GM21390 (cell line): Measurements from ENCODE around the gene IL16.
"Not testable (repeated sequence)": the region's sequence is repeated elsewhere in the genome, so short reads cannot be mapped to it uniquely, and the experiment has no call there.

Source experiments
- ATAC-seq: cut with Tn5 transposase; IDR thresholded peaks from one replicate; pipeline ENCODE4 v1.9.1; 2021; ENCODE audit not compliant: unreplicated experiment

IL16 gene

DNA sequence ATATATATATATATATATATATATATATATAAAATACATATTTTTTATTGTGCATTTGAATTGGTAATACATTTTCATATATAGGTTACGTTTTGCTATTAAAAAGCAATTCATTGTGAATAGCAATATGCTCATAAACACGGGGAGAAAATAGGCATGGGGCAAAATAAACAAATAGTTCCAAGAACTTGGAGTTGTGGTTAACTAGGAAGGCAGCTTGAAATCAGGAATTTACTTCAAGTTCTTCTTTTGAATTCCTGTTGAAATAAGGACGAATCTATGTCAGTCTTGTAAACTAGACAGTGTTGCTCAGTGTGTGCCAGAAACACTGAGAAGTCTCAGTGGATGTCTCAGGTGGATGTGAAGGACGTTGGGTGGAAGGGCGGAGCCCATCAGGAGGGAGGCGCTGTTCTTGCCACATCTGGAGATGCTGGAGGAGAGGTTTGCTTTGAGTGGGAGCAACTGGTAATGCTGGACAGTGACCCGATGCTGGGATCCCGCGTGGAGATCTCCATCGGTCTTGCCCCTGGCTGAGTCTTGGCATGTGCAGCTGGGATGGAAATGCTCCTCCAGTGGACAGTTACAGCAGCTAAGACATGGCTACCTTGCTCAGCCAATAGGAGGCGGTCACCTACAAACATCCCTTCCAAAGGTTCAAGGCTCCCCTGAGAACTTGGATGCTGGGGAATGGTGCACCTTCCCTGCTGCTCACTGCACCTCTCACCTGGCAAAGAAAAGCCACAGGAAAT is 2.5 kb downstream of the IL16 start:
- ATAC-seq: no peak

DNA sequence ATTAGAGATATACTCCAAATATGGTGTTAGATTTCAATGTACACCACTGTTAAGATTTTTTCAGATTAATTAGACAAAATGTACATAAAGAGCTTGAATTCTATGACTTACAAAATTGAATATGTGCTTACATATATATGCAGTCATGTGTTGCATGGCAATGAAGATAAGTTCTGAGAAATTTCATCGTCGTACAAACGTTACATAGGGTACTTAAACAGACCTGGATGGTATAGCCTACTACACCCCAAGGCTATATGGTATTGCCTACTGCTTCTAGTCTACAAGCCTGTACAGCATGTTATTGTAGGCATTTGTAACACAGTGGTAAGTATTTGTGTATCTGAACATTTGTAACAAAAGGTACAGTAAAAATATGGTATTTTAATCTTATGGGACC is 9.3 kb downstream of the IL16 start:
- ATAC-seq: no peak

DNA sequence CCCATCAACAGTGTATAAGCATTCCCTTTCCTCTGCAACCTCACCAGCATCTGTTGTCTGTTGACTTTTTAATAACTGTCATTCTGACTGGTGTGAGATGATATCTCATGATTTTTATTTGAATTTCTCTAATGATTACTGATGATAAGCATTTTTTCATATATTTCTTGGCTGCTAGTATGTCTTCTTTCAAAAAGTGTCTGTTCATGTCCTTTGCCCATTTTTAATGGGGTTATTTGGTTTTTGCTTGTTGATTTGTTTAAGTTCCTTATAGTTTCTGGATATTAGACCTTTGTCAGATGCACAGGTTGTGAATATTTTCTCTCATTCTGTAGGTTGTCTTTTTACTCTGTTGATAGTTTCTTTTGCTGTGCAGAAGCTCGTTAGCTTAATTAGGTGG is 11.3 kb downstream of the IL16 start:
- ATAC-seq: not testable (repeated sequence)

DNA sequence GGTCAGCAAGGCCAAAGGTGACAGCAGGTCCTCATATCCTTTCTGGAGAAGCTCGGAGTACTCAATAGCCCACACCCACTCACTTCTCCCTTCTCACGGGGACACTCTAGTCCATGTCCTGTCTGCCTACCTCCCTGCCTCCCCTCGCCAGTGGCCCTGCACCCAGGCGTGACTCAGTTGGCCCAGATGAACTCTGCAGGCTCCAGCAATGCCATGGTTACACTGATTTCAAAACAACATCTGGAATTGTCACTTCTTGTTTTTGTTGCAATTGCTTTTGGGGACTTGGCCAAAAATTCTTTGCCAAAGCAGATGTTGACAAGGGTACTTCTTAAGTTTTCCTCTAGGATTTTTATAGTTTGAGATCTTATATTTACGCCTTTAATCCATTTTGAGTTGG is 13.0 kb downstream of the IL16 start:
- ATAC-seq: no peak

DNA sequence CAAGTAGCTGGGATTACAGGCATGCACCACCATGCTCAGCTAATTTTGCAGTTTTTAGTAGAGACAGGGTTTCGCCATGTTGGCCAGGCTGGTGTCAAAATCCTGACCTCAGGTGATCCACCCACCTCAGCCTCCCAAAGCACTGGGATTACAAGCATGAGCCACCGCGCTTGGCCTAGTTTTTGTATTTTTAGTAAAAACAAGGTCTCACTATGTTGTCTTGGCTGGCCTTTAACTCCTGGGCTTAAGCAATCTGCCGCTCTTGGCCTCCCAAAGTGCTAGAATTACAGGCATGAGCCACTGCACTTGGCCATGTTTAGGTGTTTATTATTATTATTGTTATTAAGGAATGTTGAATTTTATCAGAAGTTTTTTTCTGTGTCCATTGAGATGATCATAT is 14.7 kb downstream of the IL16 start:
- no peak for ATAC-seq

DNA sequence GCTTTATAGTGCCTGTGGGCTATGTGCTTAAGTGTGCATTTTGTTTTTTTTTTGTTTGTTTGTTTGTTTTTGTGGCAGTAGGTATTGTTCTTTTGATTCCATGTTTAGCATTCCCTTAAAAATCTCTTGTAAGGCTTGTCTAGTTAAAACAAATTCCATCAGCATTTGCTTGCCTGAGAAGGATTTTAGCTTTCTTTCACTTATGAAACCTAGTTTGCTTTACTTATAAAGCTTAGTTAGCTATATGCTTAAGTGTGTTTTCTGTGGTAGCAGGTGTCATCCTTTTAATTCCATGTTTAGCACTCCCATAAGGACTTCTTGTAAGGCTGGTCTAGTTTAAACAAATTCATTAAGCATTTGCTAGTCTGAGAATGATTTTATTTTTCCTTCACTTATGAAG is 17.3 kb downstream of the IL16 start:
- ATAC-seq: no peak

DNA sequence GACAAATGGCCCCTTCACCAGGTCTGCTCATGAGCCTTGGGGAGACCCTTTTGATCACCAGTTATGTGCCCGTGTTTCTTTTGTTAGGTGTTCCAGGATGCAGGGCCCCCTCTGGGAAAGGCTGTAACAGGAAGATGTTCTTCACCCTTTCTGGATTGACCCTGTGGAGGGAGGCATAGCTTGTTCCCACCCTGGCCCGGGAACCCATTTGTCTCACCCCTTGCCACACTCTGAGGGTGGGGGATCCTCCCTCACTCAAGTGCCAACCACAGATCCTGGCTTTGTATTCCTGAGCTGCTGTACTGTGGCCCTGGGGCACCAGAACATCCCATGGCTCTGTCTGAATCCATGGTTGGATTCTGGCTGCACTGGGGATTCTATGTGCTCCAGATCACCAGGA is 18.9 kb downstream of the IL16 start:
- ATAC-seq: no peak

DNA sequence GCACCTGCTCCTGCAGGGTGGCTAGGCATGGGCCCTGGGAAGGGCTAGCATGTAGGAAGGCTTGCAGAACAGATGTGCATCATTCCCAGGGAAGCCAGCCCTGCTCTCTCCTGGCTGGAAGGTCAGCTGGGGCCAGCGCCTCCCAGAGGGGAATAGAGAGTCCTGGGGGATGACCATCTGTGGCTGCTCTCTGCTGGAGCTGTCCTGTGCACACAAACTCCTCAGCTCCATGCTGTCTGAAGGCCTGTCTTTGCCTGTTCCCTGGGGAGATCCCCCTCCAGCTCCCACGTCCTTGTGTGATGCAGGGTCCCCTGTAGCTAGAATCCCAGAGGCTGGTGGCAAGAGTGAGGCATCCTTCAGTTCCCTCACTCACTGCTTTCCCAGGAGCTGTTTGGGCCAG is 19.3 kb downstream of the IL16 start:
- no peak for ATAC-seq

DNA sequence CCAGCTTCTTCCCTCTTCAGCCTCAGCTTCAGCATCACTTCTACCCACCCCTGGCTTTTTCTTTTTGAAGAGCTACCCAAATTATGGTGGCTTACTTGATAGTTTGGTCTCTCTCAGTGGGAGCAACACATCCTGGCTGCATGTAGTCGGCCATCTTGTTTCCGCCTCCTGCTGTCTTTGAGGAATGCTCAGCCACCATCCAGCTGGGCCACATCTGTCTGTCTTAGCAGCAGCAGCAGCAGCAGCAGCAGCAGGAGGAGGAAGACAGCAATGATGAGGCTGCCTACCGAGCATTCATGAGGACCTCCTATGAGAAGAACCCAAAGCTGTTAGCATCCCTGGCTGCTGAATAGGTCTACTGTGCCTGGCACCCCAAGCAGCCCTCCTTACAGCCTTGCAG is 19.7 kb downstream of the IL16 start:
- no peak for ATAC-seq

DNA sequence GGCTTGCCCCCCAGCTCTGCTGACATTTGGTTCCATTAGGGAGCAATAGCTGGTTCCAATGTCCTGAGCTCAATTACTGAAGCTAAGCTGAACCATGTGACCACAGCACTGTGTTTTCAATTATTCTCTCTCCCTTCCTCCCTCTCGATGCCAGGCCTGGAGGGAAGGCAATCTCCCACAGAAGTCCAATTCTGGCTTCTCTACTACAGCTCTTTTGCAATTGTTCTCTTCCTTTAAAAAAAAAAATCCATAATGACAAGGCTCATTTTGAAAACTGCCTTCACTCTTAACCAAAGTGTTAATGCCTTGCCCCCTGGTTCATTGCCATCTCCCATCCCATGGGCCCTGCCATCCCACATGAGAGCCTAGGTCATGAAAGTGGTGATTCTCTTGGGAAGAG is 24.8 kb downstream of the IL16 start:
- no peak for ATAC-seq

DNA sequence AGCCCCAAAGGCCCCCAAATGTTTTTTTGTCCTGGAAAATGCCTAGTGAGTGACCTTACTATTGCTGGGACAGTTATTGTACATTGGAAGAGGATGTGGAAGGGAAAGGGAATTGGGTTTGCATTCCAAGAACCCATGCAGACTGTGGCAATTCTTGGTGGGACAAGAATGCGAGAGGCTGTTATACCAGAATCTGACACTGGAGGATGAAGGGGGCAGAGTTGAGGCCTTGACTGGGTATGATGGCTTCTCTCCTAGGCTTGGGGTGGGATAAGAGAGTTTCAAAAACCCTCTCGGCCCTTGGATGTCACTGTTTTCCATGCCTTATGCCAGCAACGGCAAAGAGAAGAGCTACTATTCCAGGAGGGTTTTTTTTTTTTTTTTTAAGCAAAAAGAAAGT is 25.3 kb downstream of the IL16 start:
- no peak for ATAC-seq

DNA sequence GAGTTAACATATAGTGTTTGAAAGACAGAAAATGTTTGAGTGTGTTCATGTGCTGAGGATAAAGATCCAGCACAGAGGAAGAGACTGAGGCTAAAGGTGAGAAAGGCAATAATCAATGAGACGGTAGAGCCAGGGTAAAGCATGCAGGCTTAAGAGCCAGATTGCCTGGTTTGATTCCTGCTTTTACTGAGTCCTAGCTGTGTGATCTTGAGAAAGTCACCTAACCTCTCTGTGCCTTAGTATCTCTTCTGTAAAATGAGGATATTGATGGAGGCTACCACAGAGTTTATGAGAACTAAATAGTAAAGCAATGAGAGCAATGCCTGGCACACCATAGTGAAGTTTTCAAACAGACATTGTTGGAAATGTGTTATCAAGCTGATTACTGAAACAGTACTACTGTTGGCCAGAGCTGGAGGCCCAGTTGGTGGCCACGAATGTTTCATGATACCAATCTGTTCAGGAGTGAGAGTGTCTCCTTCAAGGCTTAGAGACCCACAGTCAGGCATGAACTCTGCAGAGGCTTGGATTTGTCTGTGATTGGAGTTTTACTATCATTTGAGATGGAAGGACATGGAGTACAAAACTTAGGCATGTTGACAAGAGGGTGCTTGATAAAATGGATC is 26.8 kb downstream of the IL16 start:
- ATAC-seq: no peak

DNA sequence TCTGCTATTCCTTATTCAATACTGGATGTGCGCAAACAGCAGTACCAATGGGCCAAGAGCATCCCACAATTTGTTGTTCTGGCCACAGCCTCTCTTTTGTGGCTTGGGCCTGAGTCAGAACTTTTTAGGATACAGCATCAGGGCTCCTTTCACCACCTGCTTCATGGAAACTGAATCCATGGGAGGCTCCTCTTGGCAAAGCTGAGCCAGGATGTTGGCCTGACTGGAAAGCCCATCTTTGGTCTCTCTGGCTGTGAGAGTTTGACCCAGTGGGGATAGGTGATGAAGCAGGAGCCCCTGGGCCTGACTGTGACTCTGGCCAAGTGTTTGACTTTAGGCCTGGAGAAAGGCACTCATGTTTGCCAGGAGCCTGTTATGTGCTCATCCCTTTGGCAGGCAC is 27.6 kb downstream of the IL16 start:
- no peak for ATAC-seq

DNA sequence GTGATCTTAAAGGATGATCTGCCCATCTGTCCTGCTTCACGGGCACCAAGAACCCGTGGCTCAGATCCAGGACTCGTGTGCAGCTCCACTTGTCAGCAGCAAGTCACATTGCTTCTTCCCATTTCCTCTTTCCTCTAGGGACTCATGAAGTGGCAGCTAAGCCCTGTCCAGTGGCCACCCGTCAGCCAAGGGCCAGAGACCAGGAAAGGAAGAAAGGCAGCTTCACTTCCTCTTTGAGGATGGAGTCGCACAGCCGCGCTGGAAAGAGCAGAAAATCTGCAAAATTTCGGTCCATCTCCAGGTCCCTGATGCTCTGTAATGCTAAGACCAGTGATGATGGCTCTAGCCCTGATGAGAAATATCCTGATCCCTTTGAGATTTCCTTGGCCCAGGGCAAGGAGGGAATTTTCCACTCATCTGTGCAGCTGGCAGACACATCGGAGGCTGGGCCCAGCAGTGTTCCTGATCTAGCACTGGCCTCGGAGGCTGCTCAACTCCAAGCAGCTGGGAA is 28.5 kb downstream of the IL16 start:
- ATAC-seq: no peak

DNA sequence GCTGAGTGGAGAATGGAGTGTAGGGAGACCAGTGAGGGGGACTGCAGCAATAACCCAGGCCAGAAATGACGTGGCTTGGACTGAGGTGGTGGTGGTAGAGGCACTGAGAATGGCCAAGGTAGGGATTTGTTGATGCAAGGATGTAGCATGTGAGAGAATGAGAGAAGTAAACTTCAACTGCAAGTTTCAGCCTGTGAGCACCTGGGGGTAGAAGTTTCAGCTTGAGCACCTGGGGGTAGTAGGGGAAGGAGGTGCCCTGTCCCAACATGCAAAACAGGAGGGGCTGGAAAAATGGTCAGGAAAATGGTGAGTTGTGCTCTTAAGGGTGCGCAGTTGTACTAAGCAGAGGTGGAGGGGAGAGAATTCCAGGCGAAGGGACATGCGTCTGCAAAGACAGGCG is 31.0 kb downstream of the IL16 start:
- ATAC-seq: no peak

DNA sequence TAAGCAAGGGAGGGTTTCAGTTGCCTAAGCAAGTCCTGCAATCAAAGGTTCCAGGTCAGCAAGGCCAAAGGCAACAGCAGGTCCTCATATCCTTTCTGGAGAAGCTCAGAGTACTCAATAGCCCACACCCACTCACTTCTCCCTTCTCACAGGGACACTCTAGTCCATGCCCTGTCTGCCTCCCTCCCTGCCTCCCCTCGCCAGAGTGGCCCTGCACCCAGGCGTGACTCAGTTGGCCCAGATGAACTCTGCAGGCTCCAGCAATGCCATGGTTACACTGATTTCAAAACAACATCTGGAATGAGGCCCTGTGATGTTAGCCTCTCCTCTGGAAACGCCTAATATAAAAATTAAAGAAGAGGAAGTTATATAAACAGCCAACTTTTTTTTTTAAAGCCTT is 32.9 kb downstream of the IL16 start:
- ATAC-seq: no peak

DNA sequence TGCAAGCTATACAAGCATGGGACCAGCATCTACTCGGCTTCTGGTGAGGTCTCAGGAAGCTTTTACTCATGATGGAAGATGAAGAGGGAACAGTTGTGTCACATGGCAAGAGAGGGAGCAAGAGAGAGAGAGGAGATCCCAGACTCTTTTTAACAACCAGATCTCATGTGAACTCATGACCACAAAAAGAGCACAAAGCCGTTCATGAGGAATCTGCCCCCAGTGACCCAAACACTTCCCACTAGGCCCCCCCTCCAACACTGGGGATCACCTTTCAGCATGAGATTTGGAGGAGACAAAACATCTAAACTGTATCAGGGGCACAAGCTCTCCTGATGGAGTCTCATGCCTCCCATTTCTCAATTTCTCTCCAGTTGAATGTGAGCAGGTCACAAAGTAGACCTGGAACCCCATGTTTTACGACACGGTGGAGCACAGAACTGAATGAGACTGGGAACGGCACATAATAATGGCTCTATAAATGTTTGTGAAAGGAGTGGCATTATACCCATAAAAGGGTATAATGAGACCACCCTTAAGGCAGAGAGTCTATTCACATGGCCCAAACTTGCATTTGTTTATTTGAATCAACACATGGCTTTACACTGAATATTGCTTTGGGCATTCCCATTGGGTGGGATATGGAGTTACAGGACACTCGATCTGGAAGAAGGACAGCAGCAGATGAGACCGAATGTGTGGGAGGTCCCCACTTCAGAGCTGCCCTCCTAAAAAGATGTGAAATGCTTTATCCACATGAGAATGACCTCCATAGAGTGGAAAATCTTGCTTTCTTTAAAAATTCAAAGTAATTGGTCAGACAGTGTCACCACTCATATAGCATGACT is 38.8 kb downstream of the IL16 start:
- ATAC-seq: no peak

DNA sequence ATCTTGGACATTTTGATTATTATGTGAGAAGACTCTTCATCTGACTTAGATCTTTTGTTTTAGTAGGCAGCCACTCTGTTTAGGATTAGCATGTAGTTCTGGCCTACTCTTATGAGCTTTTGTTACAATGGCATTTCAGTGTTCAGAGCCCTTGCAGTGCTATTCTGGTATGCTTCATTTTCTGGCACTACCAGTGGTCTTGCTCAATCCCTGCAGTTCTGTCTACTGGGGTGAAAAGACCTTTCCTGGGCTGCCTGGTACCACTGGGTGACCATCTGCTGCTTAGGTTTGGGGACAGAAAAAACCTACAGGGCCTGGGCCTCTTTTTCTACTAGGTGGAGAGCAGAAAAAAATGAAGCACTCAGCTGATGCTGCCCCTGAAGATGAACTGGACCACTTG is 42.5 kb downstream of the IL16 start:
- no peak for ATAC-seq

DNA sequence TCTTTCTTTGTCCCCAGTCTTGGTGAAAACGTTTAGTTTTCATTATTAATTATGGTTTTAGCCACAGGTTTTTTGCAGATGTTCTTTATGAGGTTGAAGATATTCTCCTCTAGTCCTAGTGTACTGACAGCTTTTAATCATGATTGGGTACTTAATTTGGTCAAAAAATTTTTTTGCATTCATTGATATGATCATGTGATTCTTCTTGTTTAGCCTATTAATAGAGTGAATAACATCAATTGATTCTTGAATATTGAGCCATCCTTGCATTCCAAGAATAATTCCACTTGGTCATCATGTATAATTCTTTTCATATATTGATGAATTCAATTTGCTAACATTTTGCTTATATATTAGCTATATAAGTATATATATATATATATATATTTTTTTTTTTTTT is 46.1 kb downstream of the IL16 start:
- no peak for ATAC-seq

DNA sequence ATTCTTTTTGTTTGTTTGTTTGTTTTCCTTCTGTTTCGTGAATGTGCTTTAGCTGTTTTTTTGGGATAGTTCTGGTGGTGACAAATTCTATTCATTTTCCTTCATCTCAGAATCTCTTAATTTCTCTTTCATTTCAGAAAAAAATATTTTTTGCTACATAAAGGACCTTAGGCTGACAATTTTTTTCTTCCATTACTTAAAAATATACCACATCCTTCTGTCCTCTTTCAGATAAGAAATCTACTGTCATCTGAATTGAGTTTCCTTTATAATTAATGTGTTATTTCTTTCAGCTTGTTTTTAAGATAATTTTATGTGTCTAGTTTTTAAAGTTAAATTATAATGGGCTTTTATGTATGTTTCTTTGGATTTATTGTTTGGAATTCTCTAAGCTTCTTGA is 47.6 kb downstream of the IL16 start:
- no peak for ATAC-seq

DNA sequence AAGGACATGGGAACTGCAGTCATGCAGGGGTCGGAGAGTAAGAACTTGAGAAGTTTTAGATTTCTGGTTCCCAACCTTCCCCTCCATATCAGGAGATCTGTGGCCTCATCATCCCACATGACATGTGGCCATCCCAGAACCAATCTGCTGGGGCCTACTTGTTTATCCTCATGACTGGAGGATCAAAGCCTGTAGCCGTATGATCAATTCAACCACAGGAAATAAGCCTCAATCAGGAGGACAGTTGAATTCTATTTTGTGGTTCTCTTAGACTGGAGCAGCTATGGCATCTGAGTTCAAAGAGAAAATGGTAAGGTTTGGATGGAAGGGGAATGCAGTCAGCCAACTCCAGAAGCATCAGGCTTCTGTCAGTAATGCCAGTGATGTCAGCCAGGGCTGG is 57.2 kb downstream of the IL16 start:
- no peak for ATAC-seq
